NCI-H1105 treated with DMSO at 0.1 percent for 48 hours (cell line): Measurements from ENCODE around the gene VIM.
"Not testable (repeated sequence)": the region's sequence is repeated elsewhere in the genome, so short reads cannot be mapped to it uniquely, and the experiment has no call there.

ENCODE experiments used
- DNase-seq: peaks from one replicate; lab custom pipeline; 2025; lab: John Stamatoyannopoulos, UW

VIM gene

GRCh38 chr10:17232276-17232960 lies 4.4 kb downstream of the VIM start:
- DNase-seq, result no peak

- no peak for DNase-seq
These were observed 5.4 kb downstream of the VIM start for GRCh38 chr10:17233286-17233991.

DNA sequence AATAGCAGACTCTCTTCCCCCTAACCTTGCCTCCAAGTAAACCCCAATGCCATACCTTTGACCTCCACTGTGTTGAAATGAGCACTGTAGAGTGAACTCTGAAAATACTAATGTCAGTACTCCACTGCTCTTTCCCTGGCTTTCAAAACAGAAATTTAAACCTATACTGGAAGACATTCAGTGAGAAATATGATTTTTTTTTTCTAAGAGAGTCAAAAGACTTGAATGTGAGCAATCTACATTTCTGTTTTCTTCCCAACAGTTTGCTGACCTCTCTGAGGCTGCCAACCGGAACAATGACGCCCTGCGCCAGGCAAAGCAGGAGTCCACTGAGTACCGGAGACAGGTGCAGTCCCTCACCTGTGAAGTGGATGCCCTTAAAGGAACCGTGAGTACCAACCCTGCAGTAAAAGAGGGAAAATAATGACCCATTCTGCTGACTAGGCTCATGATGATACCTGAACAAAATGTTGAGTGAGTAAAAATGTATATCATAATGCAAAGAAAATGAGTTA lies 6.4 kb downstream of the VIM start:
- DNase-seq, result no peak

- DNase-seq, result no peak
These were observed 7.1 kb downstream of the VIM start for GRCh38 chr10:17235136-17235535.

- no peak for DNase-seq
These were observed 8.6 kb downstream of the VIM start for GRCh38 chr10:17236468-17237148.

- no peak for DNase-seq
These were observed 9.1 kb downstream of the VIM start for GRCh38 chr10:17237149-17237527.

GRCh38 chr10:17237915-17238444 lies 9.9 kb downstream of the VIM start:
- DNase-seq, result no peak

GRCh38 chr10:17238445-17239291 lies 10.6 kb downstream of the VIM start:
- no peak for DNase-seq

GRCh38 chr10:17239345-17240085 lies 11.5 kb downstream of the VIM start:
- DNase-seq, result no peak

- no peak for DNase-seq
These were observed 12.1 kb downstream of the VIM start for GRCh38 chr10:17240096-17240495.

GRCh38 chr10:17240616-17241015 lies 12.6 kb downstream of the VIM start:
- no peak for DNase-seq

- DNase-seq, result no peak
These were observed 13.7 kb downstream of the VIM start for GRCh38 chr10:17241611-17242333.

- no peak for DNase-seq
These were observed 16.8 kb downstream of the VIM start for GRCh38 chr10:17244700-17245365.

GRCh38 chr10:17247210-17247609 lies 19.2 kb downstream of the VIM start:
- no peak for DNase-seq

- no peak for DNase-seq
These were observed 20.9 kb downstream of the VIM start for GRCh38 chr10:17248964-17249363.

GRCh38 chr10:17249820-17250219 lies 21.8 kb downstream of the VIM start:
- no peak for DNase-seq

- DNase-seq, result no peak
These were observed 22.7 kb downstream of the VIM start for GRCh38 chr10:17250736-17251135.

DNA sequence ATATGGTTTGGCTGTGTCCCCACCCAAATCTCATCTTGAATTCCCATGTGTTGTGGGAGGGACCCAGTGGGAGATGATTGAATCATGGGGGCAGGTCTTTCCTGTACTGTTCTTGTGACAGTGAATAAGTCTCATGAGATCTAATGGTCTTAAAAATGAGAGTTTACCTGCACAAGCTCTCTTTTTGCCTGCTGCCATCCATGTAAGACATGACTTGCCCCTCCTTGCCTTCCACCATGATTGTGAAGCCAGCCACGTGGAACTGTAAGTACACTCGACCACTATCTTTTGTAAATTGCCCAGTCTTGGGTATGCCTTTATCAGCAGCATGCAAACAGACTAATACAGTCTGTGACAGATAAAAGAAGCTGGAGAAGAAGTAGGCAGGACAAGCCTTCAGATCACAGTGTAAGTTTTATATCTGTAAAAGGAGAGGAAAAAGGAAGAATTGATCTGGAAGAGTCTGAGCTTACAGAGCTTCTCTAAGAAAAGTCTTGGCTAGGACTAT lies 26.6 kb downstream of the VIM start:
- not testable (repeated sequence) for DNase-seq

GRCh38 chr10:17255512-17255911 lies 27.5 kb downstream of the VIM start:
- DNase-seq, result no peak

- DNase-seq, result no peak
These were observed 28.0 kb downstream of the VIM start for GRCh38 chr10:17256051-17256450.
